Endothelial cell of umbilical vein (primary cell): ENCODE data around the gene CAPN8. TPM values are rescaled to one million over a fixed set of nuclear protein-coding genes. Genes with fewer than 3 reads are reported as not detected.

Source experiments
- BruUV-seq: library from RNA; stranded (reverse); fragments of 400-500 nt; replicated peaks from 2 replicates; lab custom pipeline; 2021; lab: Mats Ljungman, UMichigan
- CTCF ChIA-PET: fragments of 300-600, 350-600 bp; sonication (Branson Sonifier 250); formaldehyde crosslinking; loops from one replicate; lab custom pipeline; 2021; ENCODE audit warnings: antibody characterized with exemption, inconsistent platforms; lab: Charles Lee
- POLR2A ChIA-PET: fragments of 300-600, 350-600 bp; sonication (Branson Sonifier 250); formaldehyde crosslinking; loops from one replicate; lab custom pipeline; 2021; ENCODE audit warnings: antibody characterized with exemption, inconsistent platforms; lab: Charles Lee
- DNase-seq: peaks from one replicate; pipeline ENCODE4 v3.0.0-alpha.2; 2011; ENCODE audit warnings: low read depth, low spot score
- FAIRE-seq: peaks from 2 replicates; lab custom pipeline; 2011; peaks lifted over from hg19 to GRCh38; lab: Jason Lieb, UNC
- H2AFZ ChIP-seq: 2 replicates; pipeline ENCODE4 v1.6.0; 2012; ENCODE audit warnings: low read depth, low read length, control low read depth, inconsistent platforms
- H3K27ac ChIP-seq: 2 replicates; pipeline ENCODE4 v1.5.1; 2011; ENCODE audit warnings: low read depth, mild to moderate bottlenecking, control low read depth, low read length, moderate library complexity; ENCODE audit not compliant: insufficient read depth
- H3K27me3 ChIP-seq, 2 experiments: 2 replicates each; pipeline versions ENCODE4 v1.6.0 to v1.6.1; 2011; ENCODE audit warnings: low read length in 2 of 2, mixed read lengths in 1 of 2; ENCODE audit not compliant: control insufficient read depth in 2 of 2, insufficient read depth in 2 of 2
- H3K36me3 ChIP-seq, 2 experiments: 2 replicates in 1 of 2; 3 replicates in 1 of 2; pipeline ENCODE4 v1.5.1; 2011; ENCODE audit warnings: low read length in 2 of 2, mild to moderate bottlenecking in 1 of 2, moderate library complexity in 1 of 2; ENCODE audit not compliant: control insufficient read depth in 2 of 2, insufficient read depth in 2 of 2; ENCODE audit errors: extremely low read depth in 1 of 2
- H3K4me1 ChIP-seq: 3 replicates; pipeline ENCODE4 v1.5.1; 2011; ENCODE audit warnings: mild to moderate bottlenecking, low read length; ENCODE audit not compliant: control insufficient read depth, insufficient read depth; ENCODE audit errors: extremely low read depth
- H3K4me2 ChIP-seq: 2 replicates; pipeline ENCODE4 v1.6.1; 2011; ENCODE audit warnings: low read length, control low read depth, mixed read lengths; ENCODE audit not compliant: insufficient read depth
- H3K4me3 ChIP-seq, 3 experiments: fragments of 200-600 bp in 1 of 3; sonication (generic), shearing (Covaris generic) in 1 of 3; replicated peaks in 1 of 3; 2 replicates each; pipeline ENCODE4 v1.5.1; 2011 to 2016; ENCODE audit warnings: control low read depth in 3 of 3, low read length in 3 of 3, mild to moderate bottlenecking in 2 of 3, inconsistent platforms in 1 of 3, low read depth in 1 of 3, moderate library complexity in 1 of 3; ENCODE audit not compliant: insufficient read depth in 1 of 3
- H3K79me2 ChIP-seq: 2 replicates; pipeline ENCODE4 v1.6.0; 2012; ENCODE audit warnings: low read length, inconsistent platforms; ENCODE audit not compliant: control insufficient read depth, insufficient read depth
- H3K9ac ChIP-seq: replicated peaks from 2 replicates; pipeline ENCODE3; 2011; ENCODE audit warnings: low read length, control low read depth; ENCODE audit not compliant: insufficient read depth; ENCODE audit errors: extremely low read depth
- H3K9me1 ChIP-seq: replicated peaks from 3 replicates; pipeline ENCODE4 v1.6.0; 2011; ENCODE audit warnings: mild to moderate bottlenecking, low read length; ENCODE audit not compliant: control insufficient read depth, insufficient read depth; ENCODE audit errors: extremely low read depth
- H3K9me3 ChIP-seq: replicated peaks from 2 replicates; pipeline ENCODE4 v1.5.1; 2012; ENCODE audit warnings: low read length, inconsistent platforms; ENCODE audit not compliant: control insufficient read depth, insufficient read depth
- H4K20me1 ChIP-seq: replicated peaks from 2 replicates; pipeline ENCODE3; 2011; ENCODE audit warnings: mild to moderate bottlenecking, low read length; ENCODE audit not compliant: control insufficient read depth, insufficient read depth; ENCODE audit errors: extremely low read depth
- EZH2 ChIP-seq: IDR thresholded peaks from 2 replicates; pipeline ENCODE4 v1.6.1; 2012; ENCODE audit warnings: borderline replicate concordance, low read depth, mild to moderate bottlenecking, moderate library complexity, low read length, inconsistent platforms; ENCODE audit not compliant: severe bottlenecking
- GATA2 ChIP-seq: IDR thresholded peaks from 2 replicates; pipeline ENCODE4 v1.7.0; 2011; ENCODE audit warnings: low read depth, mild to moderate bottlenecking, moderate library complexity, mixed read lengths, low read length; ENCODE audit not compliant: insufficient read length, insufficient read depth
- JUN ChIP-seq: IDR thresholded peaks from 2 replicates; pipeline ENCODE4 v1.6.1; 2011; ENCODE audit warnings: borderline replicate concordance, low read depth; ENCODE audit not compliant: insufficient read length, insufficient read depth
- dilution Hi-C: fragments of 300-500 bp; cut with MboI; formaldehyde crosslinking; loops from one replicate; pipeline ENCODE4 v1.15.0; 2019; ENCODE audit warnings: low sequenced_read_pairs; ENCODE audit not compliant: extremely low pct_ligation_motif_present
- intact Hi-C: fragments of 100-400 bp; cut with micrococcal nuclease; formaldehyde crosslinking; loops from one replicate; pipeline ENCODE4 v1.10.0; 2022
- polyA plus RNA-seq, 4 experiments: library from polyadenylated mRNA; depleted of rRNA in 3 of 4; stranded (reverse) in 3 of 4; unstranded in 1 of 4; fragments of >200 nt; gene quantifications; 2 replicates each; pipeline versions ENCODE4 v1.2.1 to v1.2.3, GENCODE V29; 2011 to 2012; ENCODE audit warnings: missing spikeins in 1 of 4
- total RNA-seq: library from RNA; stranded (reverse); gene quantifications from 2 replicates; pipeline ENCODE4 v1.2.3, GENCODE V29; 2021

Gene CAPN8
- total and polyA plus RNA-seq, 2 donors (not counting 3 experiments of a cell fraction or from before 2014, with no cell fraction given) = not detected

- POLR2A ChIA-PET = no interaction called here
- TF ChIP-seq JUN = no peak
- no peaks in the 10 kb centered on the region for H4K20me1 ChIP-seq
Measured at GRCh38 chr1:223631956-223632355, 33.5 kb downstream of the CAPN8 start.

GRCh38 chr1:223631473-223631872 is 34.0 kb downstream of the CAPN8 start:
- no peaks in the 10 kb centered on the region for H3K9me3 ChIP-seq
- no TSS peak for BruUV-seq
- no peaks in the 10 kb centered on the region for H4K20me1 ChIP-seq
- intact Hi-C loops = no loop called here
- no peaks in the 10 kb centered on the region for H3K4me1 ChIP-seq
- H3K79me2 ChIP-seq = no peaks in the 10 kb centered on the region
- FAIRE-seq (no peak), DNase-seq (no peak)
- ChIA-PET CTCF (interaction anchor here (1.8 to 2.9 kb wide), 2 partner anchors 12 to 75 kb away, joined by 6 to 9 read pairs; no protein-coding TSS in a partner anchor), POLR2A (no interaction called here)
- H3K4me3 ChIP-seq = no peak overlapping the region
- peaks cover 0 to 3% of the 10 kb centered on the region in 2 experiments for H3K27me3 ChIP-seq
- TF ChIP-seq GATA2 (no peak), EZH2 (no peak)
- H3K4me2 ChIP-seq = no peak overlapping the region
- H3K36me3 ChIP-seq = no peaks in the 10 kb centered on the region
- H2AFZ ChIP-seq = no peak overlapping the region
- no peaks in the 10 kb centered on the region for H3K9me1 ChIP-seq
- H3K9ac ChIP-seq = no peak overlapping the region
- no peak overlapping the region for H3K27ac ChIP-seq
- dilution Hi-C loops = no loop called here

More at GRCh38 chr1:223631956-223632355, 33.5 kb downstream of the CAPN8 start:
- Histone ChIP-seq H3K79me2 (no peaks in the 10 kb centered on the region), H3K36me3 (no peaks in the 10 kb centered on the region), H3K4me1 (no peaks in the 10 kb centered on the region), H3K27me3 (peaks cover 0 to 3% of the 10 kb centered on the region in 2 experiments), H3K27ac (no peak overlapping the region), H3K4me2 (no peak overlapping the region), H3K9ac (no peak overlapping the region), H3K9me1 (no peaks in the 10 kb centered on the region), H2AFZ (no peak overlapping the region), H3K9me3 (no peaks in the 10 kb centered on the region), H3K4me3 (no peak overlapping the region)
- no TSS peak for BruUV-seq
- dilution Hi-C loops = no loop called here
- DNase-seq (no peak), FAIRE-seq (no peak)
- intact Hi-C loops = no loop called here
- CTCF ChIA-PET = interaction anchor here (1.8 to 2.9 kb wide), 2 partner anchors 12 to 75 kb away, joined by 6 to 9 read pairs; no protein-coding TSS in a partner anchor
